CD4-positive, alpha-beta T cell treated with Interleukin-4 for 4 hours (primary cell): Measurements from ENCODE around the gene HSD17B8.

Experiments
- DNase-seq: peaks from one replicate; pipeline ENCODE4 v3.0.0-alpha.2; 2020

Gene HSD17B8

DNA sequence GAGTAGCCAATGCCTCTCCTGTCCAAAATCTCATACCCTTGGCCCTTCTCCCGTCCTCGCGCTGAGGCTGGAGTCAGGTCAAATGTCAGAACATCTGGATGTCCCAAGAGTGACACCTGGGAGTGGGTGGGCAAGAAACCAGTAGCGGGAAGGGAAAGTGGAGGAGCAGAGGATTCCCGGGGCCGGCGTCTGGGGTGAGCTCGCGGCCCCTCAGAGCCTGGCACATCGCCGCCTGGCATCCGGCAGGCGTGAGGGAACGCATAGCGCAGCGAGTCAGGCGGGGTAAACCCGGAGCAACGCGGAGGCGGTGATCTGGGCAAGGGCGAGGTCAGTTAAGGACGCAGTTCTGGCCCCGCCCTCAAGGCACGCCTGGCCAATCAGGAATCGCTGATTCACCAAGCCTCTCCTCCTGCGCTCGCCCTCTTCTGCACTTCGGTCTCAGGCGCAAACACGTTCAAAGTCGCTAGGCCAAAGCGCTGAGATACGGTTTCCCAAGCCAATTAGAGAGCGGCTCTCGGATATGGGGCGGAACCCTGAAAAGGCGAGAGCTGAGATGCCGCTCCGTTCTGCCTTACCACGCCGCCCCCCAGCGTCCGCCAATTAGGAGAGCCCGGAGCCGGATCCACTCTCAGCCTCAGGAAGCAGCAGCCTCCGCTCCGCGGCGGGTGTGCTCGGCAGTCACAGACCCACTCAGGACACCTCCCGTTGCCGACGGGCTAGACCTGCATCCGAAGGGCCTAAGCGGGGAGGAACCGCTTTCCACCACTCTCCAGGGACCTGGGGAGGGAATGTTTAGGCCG lies 44.7 kb downstream of the HSD17B8 start:
- peak; percentile 99 for DNase-seq

- DNase-seq: no peak
These were observed 45.5 kb downstream of the HSD17B8 start for GRCh38 chr6:33249732-33250630.

- DNase-seq: no peak
These were observed 46.3 kb downstream of the HSD17B8 start for GRCh38 chr6:33250731-33251130.

- DNase-seq: no peak
These were observed 47.0 kb downstream of the HSD17B8 start for GRCh38 chr6:33251395-33252012.

GRCh38 chr6:33252759-33253158 lies 48.3 kb downstream of the HSD17B8 start:
- DNase-seq: no peak

DNA sequence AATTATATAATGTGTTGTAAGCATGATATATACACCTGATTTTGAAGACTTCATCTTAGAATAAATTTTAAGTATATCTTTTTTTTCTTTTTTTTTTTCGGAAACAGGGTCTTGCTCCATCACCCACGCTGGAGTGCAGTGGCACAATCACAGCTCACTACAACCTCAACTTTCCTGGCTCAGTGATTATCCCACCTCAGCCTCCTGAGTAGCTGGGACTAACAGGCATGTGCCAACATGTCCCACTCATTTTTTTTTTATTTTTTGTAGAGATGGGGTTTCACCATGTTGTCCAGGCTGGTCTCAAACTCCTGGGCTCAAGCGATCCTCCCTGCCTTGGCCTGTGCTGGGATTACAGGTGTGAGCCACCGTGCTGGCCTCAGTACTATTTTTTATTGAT lies 50.1 kb downstream of the HSD17B8 start:
- no peak for DNase-seq
